GM13977 (cell line): ENCODE measurements around the gene HLA-DPA1.

Experiments used
- DNase-seq: peaks from one replicate; pipeline ENCODE4 v3.0.0; 2012; ENCODE audit warnings: low spot score
- CTCF ChIP-seq: IDR thresholded peaks from 2 replicates; pipeline ENCODE4 v1.5.1; 2012; ENCODE audit warnings: mild to moderate bottlenecking, control low read depth; ENCODE audit not compliant: insufficient read depth; ENCODE audit errors: extremely low read depth, missing control alignments
- in situ Hi-C: fragments of 300-500 bp; cut with MboI; formaldehyde crosslinking; loops from one replicate; pipeline ENCODE4 v1.12.0; 2022; ENCODE audit warnings: low sequenced_read_pairs, low pct_unique_long_range_greater_than_20kb, mixed read lengths, inconsistent platforms; ENCODE audit not compliant: unreplicated experiment

Gene HLA-DPA1

GRCh38 chr6:33076406-33076934, 3.0 kb upstream of the HLA-DPA1 start:
- in situ Hi-C loops: no loop called here

GRCh38 chr6:33075568-33076405, 2.3 kb upstream of the HLA-DPA1 start, which contains the start of gene HLA-DPB1:
Gene HLA-DPB1 (plus strand): TSS chr6:33075990. CDS start chr6:33076042, 52 bp downstream.
- TF ChIP-seq CTCF: no peak
- DNase-seq: peak; percentile 88
- in situ Hi-C loops: no loop called here

More at GRCh38 chr6:33076406-33076934, 3.0 kb upstream of the HLA-DPA1 start:
- no peak for DNase-seq
- TF ChIP-seq CTCF: no peak

GRCh38 chr6:33075208-33075567, 1.7 kb upstream of the HLA-DPA1 start:
- DNase-seq: no peak
- in situ Hi-C loops: no loop called here
- TF ChIP-seq CTCF: no peak

GRCh38 chr6:33072508-33073100, 845 bp downstream of the HLA-DPA1 start:
- in situ Hi-C loops: no loop called here
- no peak for TF ChIP-seq CTCF
- no peak for DNase-seq

GRCh38 chr6:33071569-33071968, 1.9 kb downstream of the HLA-DPA1 start:
- in situ Hi-C loops: no loop called here
- TF ChIP-seq CTCF: no peak
- DNase-seq: no peak

GRCh38 chr6:33070909-33071308, 2.5 kb downstream of the HLA-DPA1 start:
- in situ Hi-C loops: no loop called here
- TF ChIP-seq CTCF: no peak
- no peak for DNase-seq
